ENCODE data around the gene P4HTM.

DNA sequence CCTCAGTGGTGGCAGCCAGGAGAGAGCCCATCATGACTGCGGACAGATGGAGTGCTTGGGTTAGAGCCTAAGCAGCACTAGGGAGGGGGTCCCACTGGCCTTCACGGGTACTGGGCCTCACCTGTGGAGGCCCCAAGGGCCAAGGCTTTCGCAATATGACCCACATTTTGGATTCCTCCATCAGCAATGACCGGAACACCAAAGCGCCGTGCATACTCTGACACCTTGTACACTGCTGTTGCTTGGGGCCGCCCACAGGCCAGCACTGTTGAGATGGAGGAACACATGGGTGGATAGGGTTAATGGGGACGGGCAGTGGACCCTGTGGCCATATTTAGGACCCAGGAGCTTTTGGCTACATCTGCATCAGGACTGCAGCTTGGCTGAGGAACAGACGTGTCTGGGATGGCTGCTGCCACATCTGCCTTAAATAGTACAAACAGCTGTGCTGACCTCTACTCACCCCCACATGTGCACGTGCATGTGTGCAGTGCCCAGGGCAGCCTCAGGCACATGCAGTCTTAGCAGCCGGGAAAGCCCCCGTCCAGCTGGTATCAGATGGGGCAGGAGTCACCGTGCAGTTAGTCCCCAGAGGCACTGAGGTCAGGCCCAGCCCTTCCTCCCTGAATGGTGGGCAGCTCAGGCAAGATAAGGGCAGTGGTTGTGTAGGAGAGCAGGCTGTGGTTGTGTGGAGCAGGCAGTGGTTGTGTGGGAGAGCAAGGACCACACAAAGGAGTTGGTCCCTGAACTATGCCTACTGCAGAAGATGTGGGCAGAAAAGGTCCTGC lies 35.2 kb downstream of the P4HTM start:
- TF ChIP-seq, protein P1, sequence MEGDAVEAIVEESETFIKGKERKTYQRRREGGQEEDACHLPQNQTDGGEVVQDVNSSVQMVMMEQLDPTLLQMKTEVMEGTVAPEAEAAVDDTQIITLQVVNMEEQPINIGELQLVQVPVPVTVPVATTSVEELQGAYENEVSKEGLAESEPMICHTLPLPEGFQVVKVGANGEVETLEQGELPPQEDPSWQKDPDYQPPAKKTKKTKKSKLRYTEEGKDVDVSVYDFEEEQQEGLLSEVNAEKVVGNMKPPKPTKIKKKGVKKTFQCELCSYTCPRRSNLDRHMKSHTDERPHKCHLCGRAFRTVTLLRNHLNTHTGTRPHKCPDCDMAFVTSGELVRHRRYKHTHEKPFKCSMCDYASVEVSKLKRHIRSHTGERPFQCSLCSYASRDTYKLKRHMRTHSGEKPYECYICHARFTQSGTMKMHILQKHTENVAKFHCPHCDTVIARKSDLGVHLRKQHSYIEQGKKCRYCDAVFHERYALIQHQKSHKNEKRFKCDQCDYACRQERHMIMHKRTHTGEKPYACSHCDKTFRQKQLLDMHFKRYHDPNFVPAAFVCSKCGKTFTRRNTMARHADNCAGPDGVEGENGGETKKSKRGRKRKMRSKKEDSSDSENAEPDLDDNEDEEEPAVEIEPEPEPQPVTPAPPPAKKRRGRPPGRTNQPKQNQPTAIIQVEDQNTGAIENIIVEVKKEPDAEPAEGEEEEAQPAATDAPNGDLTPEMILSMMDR (IDR thresholded peaks at IDR 0.05): no peak
- TF ChIP-seq POLR2A (IDR thresholded peaks at IDR 0.05): no peak

Measured in Peyer's patch (tissue), 4 donors.